HL-60 (cell line): ENCODE measurements around the gene DDI2.

ENCODE experiments used
- DNase-seq, 2 experiments: peaks; one replicate each; pipeline ENCODE4 v3.0.0-alpha.2; 2010 to 2020; ENCODE audit warnings: low read depth in 1 of 2, low spot score in 1 of 2
- H3K27ac ChIP-seq: fragments of 250-450 bp; sonication (Bioruptor Pico); replicated peaks from 2 replicates; pipeline ENCODE4 v1.5.1; 2020; ENCODE audit warnings: mild to moderate bottlenecking, moderate library complexity
- H3K27me3 ChIP-seq: fragments of 250-450 bp; sonication (Bioruptor Pico); 2 replicates; pipeline ENCODE4 v1.5.1; 2021; ENCODE audit warnings: mild to moderate bottlenecking, moderate library complexity; ENCODE audit not compliant: insufficient read depth, poor library complexity, severe bottlenecking
- H3K4me3 ChIP-seq: replicated peaks from 2 replicates; pipeline ENCODE4 v1.5.1; 2011; ENCODE audit warnings: mild to moderate bottlenecking, control low read depth, low read length; ENCODE audit not compliant: insufficient read depth
- CTCF ChIP-seq: IDR thresholded peaks from one replicate; pipeline ENCODE4 v1.5.1; 2011; ENCODE audit warnings: low read length, control low read depth, inconsistent platforms; ENCODE audit not compliant: insufficient read depth
- GABPA ChIP-seq: IDR thresholded peaks from 2 replicates; pipeline ENCODE4 v1.6.1; 2012; ENCODE audit warnings: low read depth
- POLR2AphosphoS5 ChIP-seq: IDR thresholded peaks from 2 replicates; pipeline ENCODE4 v1.6.1; 2012; ENCODE audit warnings: low read depth
- REST ChIP-seq: IDR thresholded peaks from 2 replicates; pipeline ENCODE4 v1.6.1; 2012; ENCODE audit warnings: low read depth; ENCODE audit not compliant: insufficient replicate concordance
- SPI1 ChIP-seq: IDR thresholded peaks from 2 replicates; pipeline ENCODE4 v1.6.1; 2012; ENCODE audit warnings: low read depth, mild to moderate bottlenecking, borderline replicate concordance

Gene DDI2

GRCh38 chr1:15705184-15705566 is 87.9 kb downstream of the DDI2 start:
- TF ChIP-seq CTCF (no peak), POLR2AphosphoS5 (no peak), GABPA (no peak), SPI1 (no peak), REST (no peak)

GRCh38 chr1:15706751-15707150 is 89.5 kb downstream of the DDI2 start:
- Histone ChIP-seq H3K4me3 (no peak overlapping the region), H3K27ac (no peak overlapping the region), H3K27me3 (no peaks in the 10 kb centered on the region)
- TF ChIP-seq REST, result no peak
- no peak for DNase-seq

More at GRCh38 chr1:15705184-15705566, 87.9 kb downstream of the DDI2 start:
- Histone ChIP-seq H3K4me3 (no peak overlapping the region), H3K27ac (no peak overlapping the region), H3K27me3 (no peaks in the 10 kb centered on the region)
- DNase-seq, result no peak

- DNase-seq, result no peak
These were observed 90.1 kb downstream of the DDI2 start for GRCh38 chr1:15707239-15707925.

More at GRCh38 chr1:15707239-15707925, 90.1 kb downstream of the DDI2 start:
- H3K4me3 ChIP-seq, result no peak overlapping the region
- H3K27ac ChIP-seq, result no peak overlapping the region
- no peaks in the 10 kb centered on the region for H3K27me3 ChIP-seq
- TF ChIP-seq GABPA (no peak), REST (no peak), POLR2AphosphoS5 (no peak), SPI1 (no peak), CTCF (no peak)
